T47D (cell line): ENCODE measurements around the gene MUTYH.

Experiments
- DNase-seq, 2 experiments: peaks; one replicate each; pipeline versions ENCODE4 v3.0.0 to v3.0.0-alpha.2; 2011 to 2012; ENCODE audit warnings: low read depth in 1 of 2, low spot score in 1 of 2
- JUND ChIP-seq: IDR thresholded peaks from 2 replicates; pipeline ENCODE4 v1.6.1; 2012; ENCODE audit warnings: low read depth
- in situ Hi-C: cut with HindIII; loops from 2 replicates; pipeline ENCODE4 v1.10.0; 2016; ENCODE audit warnings: low sequenced_read_pairs, low pct_unique_long_range_greater_than_20kb

Gene MUTYH

GRCh38 chr1:45344499-45344898 lies 4.3 kb upstream of the MUTYH start:
- in situ Hi-C loops, result no loop called here
- no peak for TF ChIP-seq JUND
- no peak for DNase-seq

GRCh38 chr1:45340816-45341466 lies 701 bp upstream of the MUTYH start:
- DNase-seq, result no peak
- in situ Hi-C loops, result no loop called here
- no peak for TF ChIP-seq JUND

GRCh38 chr1:45337630-45338325 lies 2.5 kb downstream of the MUTYH start:
- TF ChIP-seq JUND, result no peak
- no peak for DNase-seq
- in situ Hi-C loops, result no loop called here

GRCh38 chr1:45335855-45336324 lies 4.3 kb downstream of the MUTYH start:
- DNase-seq, result peak in 1 of 2 experiments; percentile 35
- in situ Hi-C loops, result no loop called here
- TF ChIP-seq JUND, result no peak

- in situ Hi-C loops, result no loop called here
- no peak for DNase-seq
- TF ChIP-seq JUND, result no peak
Measured at GRCh38 chr1:45334308-45335245, 5.7 kb downstream of the MUTYH start.

GRCh38 chr1:45332346-45332720 lies 7.9 kb downstream of the MUTYH start:
- no peak for TF ChIP-seq JUND
- in situ Hi-C loops, result no loop called here
- DNase-seq, result no peak

- TF ChIP-seq JUND, result no peak
- DNase-seq, result no peak
- in situ Hi-C loops, result no loop called here
Measured at GRCh38 chr1:45331436-45332345, 8.5 kb downstream of the MUTYH start.

- in situ Hi-C loops, result no loop called here
- DNase-seq, result peak in 1 of 2 experiments; percentile 18
- no peak for TF ChIP-seq JUND
Measured at GRCh38 chr1:45329445-45329844, 10.8 kb downstream of the MUTYH start.

GRCh38 chr1:45328680-45329079 lies 11.6 kb downstream of the MUTYH start:
- in situ Hi-C loops, result no loop called here
- TF ChIP-seq JUND, result no peak
- no peak for DNase-seq

GRCh38 chr1:45327644-45328515 lies 12.4 kb downstream of the MUTYH start:
- DNase-seq, result no peak
- in situ Hi-C loops, result no loop called here
- TF ChIP-seq JUND, result no peak
